Smooth muscle cell of the brain vasculature (primary cell): Measurements from ENCODE around the gene RBM12.
"Not testable (repeated sequence)": the region's sequence is repeated elsewhere in the genome, so short reads cannot be mapped to it uniquely, and the experiment has no call there.

Source experiments
- DNase-seq: peaks from one replicate; pipeline ENCODE4 v3.0.0-alpha.2; 2012; ENCODE audit warnings: low read depth, low spot score

Gene RBM12

GRCh38 chr20:35699127-35699956 lies 34.6 kb upstream of the RBM12 start, which contains the start of the genes NFS1 and ROMO1:
Gene NFS1, minus strand, starts transcription at chr20:35699352. Its CDS starts 64 bp downstream, at chr20:35699288.
Gene ROMO1, plus strand, starts transcription at chr20:35699405. Its CDS starts 228 bp downstream, at chr20:35699633.
- peak; percentile 50 for DNase-seq

- no peak for DNase-seq
Measured at GRCh38 chr20:35698298-35699126, 33.8 kb upstream of the RBM12 start.

- no peak for DNase-seq
Measured at GRCh38 chr20:35697696-35698297, 33.1 kb upstream of the RBM12 start.

- no peak for DNase-seq
Measured at GRCh38 chr20:35695978-35696377, 31.3 kb upstream of the RBM12 start.

- no peak for DNase-seq
Measured at GRCh38 chr20:35695245-35695749, 30.6 kb upstream of the RBM12 start.

- DNase-seq = no peak
Measured at GRCh38 chr20:35690265-35690664, 25.6 kb upstream of the RBM12 start.

GRCh38 chr20:35686872-35687271 lies 22.2 kb upstream of the RBM12 start:
- DNase-seq = not testable (repeated sequence)

- DNase-seq = not testable (repeated sequence)
Measured at GRCh38 chr20:35685368-35685767, 20.7 kb upstream of the RBM12 start.

GRCh38 chr20:35681960-35682359 lies 17.3 kb upstream of the RBM12 start:
- DNase-seq = no peak

- no peak for DNase-seq
Measured at GRCh38 chr20:35680452-35681183, 15.9 kb upstream of the RBM12 start.

GRCh38 chr20:35674921-35675320 lies 10.2 kb upstream of the RBM12 start:
- DNase-seq = no peak

GRCh38 chr20:35673884-35674283 lies 9.2 kb upstream of the RBM12 start:
- no peak for DNase-seq

GRCh38 chr20:35669681-35670080 lies 5.0 kb upstream of the RBM12 start:
- DNase-seq = no peak

GRCh38 chr20:35669221-35669620 lies 4.5 kb upstream of the RBM12 start:
- DNase-seq = no peak

- no peak for DNase-seq
Measured at GRCh38 chr20:35665949-35666288, 1.2 kb upstream of the RBM12 start.

- DNase-seq = no peak
Measured at GRCh38 chr20:35663516-35664465, 909 bp downstream of the RBM12 start.

GRCh38 chr20:35662551-35662950 lies 2.1 kb downstream of the RBM12 start:
- no peak for DNase-seq

GRCh38 chr20:35661908-35662307 lies 2.8 kb downstream of the RBM12 start:
- DNase-seq = no peak

GRCh38 chr20:35661053-35661452 lies 3.6 kb downstream of the RBM12 start:
- no peak for DNase-seq
